AG09319 (cell line): ENCODE measurements around the gene IL34.

Experiments used
- DNase-seq: peaks from one replicate; pipeline ENCODE4 v3.0.0-alpha.2; 2010; ENCODE audit warnings: low read depth; ENCODE audit errors: extremely low read depth
- CTCF ChIP-seq: IDR thresholded peaks from 2 replicates; pipeline ENCODE4 v1.5.1; 2011; ENCODE audit warnings: low read depth, mild to moderate bottlenecking, inconsistent platforms, low read length, moderate library complexity

The IL34 gene

GRCh38 chr16:70686376-70687101 lies 40.2 kb downstream of the IL34 start:
- no peak for TF ChIP-seq CTCF
- DNase-seq = no peak

- TF ChIP-seq CTCF = no peak
- DNase-seq = no peak
Measured at GRCh38 chr16:70687102-70687511, 40.7 kb downstream of the IL34 start.

GRCh38 chr16:70687671-70688245 lies 41.4 kb downstream of the IL34 start:
- no peak for TF ChIP-seq CTCF
- DNase-seq = no peak

- no peak for TF ChIP-seq CTCF
- DNase-seq = peak; percentile 54
Measured at GRCh38 chr16:70688246-70688742, 41.9 kb downstream of the IL34 start.

- DNase-seq = no peak
- no peak for TF ChIP-seq CTCF
Measured at GRCh38 chr16:70689035-70689969, 42.9 kb downstream of the IL34 start.

GRCh38 chr16:70689970-70690891 lies 43.9 kb downstream of the IL34 start:
- no peak for TF ChIP-seq CTCF
- no peak for DNase-seq
